GM12872 (cell line): Measurements from ENCODE around the gene RAB36.

Experiments used
- CTCF ChIP-seq: IDR thresholded peaks from 3 replicates; pipeline ENCODE4 v1.5.1; 2011; ENCODE audit warnings: low read depth, mild to moderate bottlenecking, low read length, moderate library complexity; ENCODE audit not compliant: insufficient read depth

Gene RAB36

GRCh38 chr22:23100124-23100801, 45.0 kb upstream of the RAB36 start:
- no peak for TF ChIP-seq CTCF

GRCh38 chr22:23101524-23101923, 43.8 kb upstream of the RAB36 start:
- TF ChIP-seq CTCF: no peak

DNA sequence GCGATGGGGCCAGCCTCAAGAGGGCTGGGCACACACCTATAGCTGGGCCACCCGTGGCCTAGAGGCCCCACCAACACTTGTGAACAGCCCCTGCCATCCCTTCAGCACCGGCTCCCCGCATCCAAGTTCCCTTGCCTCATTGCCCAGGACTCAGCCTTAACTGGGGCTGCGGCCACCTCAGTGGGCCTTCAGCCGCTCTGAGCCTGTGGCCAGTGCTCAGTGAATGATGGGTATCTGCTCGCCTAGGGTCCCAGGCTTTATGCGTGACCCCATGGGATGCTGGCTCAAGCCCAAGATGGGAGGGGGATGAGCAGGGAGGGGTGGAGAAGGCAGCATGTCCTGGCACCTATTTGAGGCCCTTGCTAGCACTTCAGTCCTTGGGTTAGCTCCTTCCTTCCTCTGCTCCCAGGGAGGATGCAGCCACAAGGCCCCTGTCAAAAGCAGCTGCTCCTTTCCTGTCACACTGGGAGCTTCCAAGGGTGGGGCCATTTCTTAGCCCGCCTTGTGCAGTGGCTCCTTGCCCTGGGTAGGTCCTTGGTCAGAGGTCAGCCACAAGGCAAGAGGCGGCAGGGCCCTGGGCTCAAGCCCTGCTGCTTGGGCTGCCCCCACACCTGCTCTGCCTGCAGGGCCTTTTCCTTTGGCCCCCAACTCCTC, 43.1 kb upstream of the RAB36 start:
- no peak for TF ChIP-seq CTCF

DNA sequence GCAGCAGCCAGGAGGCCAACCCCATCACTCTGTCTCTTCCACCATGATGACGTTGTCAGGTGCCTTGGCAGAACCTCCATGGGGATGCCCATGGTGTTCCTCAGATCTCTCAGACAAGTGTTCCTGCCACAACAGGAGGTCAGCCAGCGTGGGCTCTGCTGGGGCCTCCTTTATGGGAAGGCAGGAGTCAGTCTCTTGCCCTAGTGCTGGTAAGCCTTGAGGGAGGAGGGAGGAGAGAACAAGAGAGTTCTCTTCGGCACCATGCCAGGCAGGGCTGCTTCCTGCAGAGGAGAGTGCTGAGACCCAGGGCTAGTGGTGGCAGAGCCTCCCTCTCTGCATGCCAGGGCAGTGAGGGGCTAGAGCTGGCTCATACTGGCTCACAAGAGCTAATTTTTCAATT, 42.5 kb upstream of the RAB36 start:
- TF ChIP-seq CTCF: no peak

DNA sequence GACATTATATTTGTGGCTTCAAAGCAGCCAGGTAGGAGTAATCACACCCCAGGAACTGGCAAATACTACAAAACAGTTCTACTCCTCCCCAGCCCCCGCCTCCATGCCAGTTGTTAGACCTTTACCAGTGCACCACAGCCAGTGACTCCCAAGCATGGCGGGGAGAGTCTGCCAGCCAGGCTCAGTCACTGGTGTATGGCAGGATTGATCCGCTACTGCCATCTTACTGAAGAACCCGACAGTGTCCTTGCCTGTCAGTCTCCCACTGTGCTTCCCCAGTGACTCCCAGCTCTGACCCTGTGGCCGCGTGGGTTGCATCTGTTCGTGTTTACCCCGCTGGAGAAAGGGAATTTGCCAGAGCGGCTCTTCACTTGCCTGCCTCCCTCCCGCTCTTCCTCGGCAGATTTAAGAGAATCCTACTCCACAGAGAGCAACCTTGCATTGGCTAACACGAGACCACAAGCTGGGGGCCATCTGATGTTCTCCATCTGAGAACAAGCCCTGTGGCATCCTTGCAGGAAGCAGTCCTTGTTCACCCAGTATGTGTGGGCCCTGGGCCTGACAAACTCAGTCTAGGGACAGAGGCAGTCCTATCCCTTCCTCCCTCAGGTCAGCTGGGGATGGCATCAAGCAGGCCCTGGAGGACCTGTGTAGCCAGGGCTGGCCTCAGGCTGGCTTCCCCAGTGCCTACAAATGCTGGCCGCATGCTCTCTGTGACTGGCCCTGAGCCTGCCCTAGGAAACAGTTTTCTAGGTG, 41.9 kb upstream of the RAB36 start:
- TF ChIP-seq CTCF: no peak

- TF ChIP-seq CTCF: no peak
Measured at GRCh38 chr22:23104187-23104971, 40.9 kb upstream of the RAB36 start.

- TF ChIP-seq CTCF: no peak
Measured at GRCh38 chr22:23105304-23105703, 40.0 kb upstream of the RAB36 start.
